Astrocyte of the spinal cord (primary cell): Measurements from ENCODE around the gene AIFM1.

ENCODE experiments used
- DNase-seq: peaks from one replicate; pipeline ENCODE4 v3.0.0; 2011; ENCODE audit warnings: low read depth, low spot score
- H3K4me3 ChIP-seq: 2 replicates; pipeline ENCODE4 v1.5.1; 2011; ENCODE audit warnings: low read depth, mild to moderate bottlenecking, low read length, moderate library complexity
- in situ Hi-C: cut with HindIII; loops from 2 replicates; pipeline ENCODE4 v1.10.0; 2017; ENCODE audit warnings: low sequenced_read_pairs
- TF ChIP-seq, protein P1 (sequence below): IDR thresholded peaks from 2 replicates; pipeline ENCODE4 v1.5.1; 2012; ENCODE audit warnings: low read depth, mild to moderate bottlenecking, low read length, inconsistent platforms

AIFM1 gene

DNA sequence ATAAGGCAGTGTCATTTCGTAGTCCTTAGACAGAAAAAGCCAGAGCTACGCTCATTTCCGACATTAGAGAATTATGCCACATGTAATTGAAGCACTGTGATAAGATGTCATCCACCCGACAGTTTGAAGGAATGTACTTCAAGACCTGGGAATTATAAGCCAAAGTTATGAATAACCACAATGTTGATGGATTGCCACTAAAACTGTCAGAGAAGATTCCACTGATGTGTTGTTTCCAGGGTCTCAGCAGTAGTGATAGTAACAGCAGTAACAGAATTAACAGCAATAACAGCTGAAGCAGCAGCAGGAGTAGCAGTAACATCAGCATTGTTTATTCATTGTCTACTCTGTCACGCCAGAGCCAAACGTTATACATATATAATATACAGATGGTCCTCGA, 30.8 kb upstream of the AIFM1 start:
- no peak for DNase-seq
- no peak overlapping the region for H3K4me3 ChIP-seq
- in situ Hi-C loops, result no loop called here
- TF ChIP-seq, protein P1, sequence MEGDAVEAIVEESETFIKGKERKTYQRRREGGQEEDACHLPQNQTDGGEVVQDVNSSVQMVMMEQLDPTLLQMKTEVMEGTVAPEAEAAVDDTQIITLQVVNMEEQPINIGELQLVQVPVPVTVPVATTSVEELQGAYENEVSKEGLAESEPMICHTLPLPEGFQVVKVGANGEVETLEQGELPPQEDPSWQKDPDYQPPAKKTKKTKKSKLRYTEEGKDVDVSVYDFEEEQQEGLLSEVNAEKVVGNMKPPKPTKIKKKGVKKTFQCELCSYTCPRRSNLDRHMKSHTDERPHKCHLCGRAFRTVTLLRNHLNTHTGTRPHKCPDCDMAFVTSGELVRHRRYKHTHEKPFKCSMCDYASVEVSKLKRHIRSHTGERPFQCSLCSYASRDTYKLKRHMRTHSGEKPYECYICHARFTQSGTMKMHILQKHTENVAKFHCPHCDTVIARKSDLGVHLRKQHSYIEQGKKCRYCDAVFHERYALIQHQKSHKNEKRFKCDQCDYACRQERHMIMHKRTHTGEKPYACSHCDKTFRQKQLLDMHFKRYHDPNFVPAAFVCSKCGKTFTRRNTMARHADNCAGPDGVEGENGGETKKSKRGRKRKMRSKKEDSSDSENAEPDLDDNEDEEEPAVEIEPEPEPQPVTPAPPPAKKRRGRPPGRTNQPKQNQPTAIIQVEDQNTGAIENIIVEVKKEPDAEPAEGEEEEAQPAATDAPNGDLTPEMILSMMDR, result no peak

DNA sequence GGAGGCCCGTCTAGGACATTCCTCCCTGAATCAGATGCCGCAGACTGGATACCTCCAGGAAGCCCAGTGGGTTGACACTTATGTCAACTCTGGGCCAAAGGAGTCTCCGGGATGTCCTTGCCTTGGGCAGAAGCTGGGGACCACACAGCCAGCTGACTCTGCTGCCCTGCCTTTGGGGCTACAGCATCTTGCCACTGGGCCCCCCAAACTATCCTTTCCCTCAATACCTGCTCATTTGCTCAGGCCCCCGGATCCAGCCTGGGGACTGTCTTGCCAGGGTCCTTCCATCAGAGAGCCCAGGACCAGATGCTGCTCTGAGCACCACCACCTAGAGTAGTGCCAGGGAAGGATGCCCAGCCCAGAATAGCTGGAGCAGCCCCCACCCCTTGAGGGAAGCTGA, 25.2 kb upstream of the AIFM1 start:
- TF ChIP-seq, protein P1, result no peak
- in situ Hi-C loops, result no loop called here
- DNase-seq, result no peak
- H3K4me3 ChIP-seq, result no peak overlapping the region

DNA sequence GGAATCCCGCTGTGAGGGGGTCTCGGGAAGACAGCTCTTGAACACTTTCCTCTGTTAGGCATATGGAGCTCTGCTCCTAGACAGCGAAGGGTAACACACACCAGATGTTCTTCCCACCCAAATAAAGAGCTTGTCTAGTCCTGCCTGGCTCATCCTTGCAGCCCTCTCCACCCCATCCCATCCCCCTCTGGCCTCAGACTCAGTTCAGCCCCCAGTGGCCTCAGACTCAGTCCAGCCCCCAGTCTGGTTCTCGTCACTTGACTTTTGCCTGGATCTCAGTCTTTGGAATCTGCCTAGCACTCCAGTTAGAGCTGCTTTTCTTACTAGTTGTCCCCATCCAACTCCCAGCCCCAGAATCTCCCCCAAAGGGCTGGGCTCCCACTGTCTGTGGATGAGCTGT, 21.0 kb upstream of the AIFM1 start:
- TF ChIP-seq, protein P1, result no peak
- no peak overlapping the region for H3K4me3 ChIP-seq
- in situ Hi-C loops, result no loop called here
- DNase-seq, result no peak

DNA sequence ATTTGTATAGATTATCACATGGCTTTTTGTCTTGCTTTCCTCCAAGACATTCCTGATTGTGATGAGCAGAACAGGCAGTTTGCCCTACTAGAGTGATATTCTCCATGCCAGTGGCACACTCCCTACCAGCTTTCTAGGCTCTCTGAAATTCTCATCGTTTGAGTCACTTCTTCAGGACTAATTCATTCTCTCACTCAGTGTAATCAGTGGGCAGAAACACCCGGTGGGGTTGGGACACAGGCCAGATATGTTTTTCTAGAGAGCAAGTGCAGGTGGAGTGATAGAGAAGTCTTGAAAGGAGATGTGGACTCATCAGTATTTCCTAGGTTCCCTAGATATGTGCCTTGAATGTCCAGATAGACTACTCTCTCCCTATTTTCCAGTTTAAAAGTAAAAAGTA, 19.2 kb upstream of the AIFM1 start:
- no peak for DNase-seq
- in situ Hi-C loops, result no loop called here
- no peak overlapping the region for H3K4me3 ChIP-seq
- TF ChIP-seq, protein P1, result no peak

DNA sequence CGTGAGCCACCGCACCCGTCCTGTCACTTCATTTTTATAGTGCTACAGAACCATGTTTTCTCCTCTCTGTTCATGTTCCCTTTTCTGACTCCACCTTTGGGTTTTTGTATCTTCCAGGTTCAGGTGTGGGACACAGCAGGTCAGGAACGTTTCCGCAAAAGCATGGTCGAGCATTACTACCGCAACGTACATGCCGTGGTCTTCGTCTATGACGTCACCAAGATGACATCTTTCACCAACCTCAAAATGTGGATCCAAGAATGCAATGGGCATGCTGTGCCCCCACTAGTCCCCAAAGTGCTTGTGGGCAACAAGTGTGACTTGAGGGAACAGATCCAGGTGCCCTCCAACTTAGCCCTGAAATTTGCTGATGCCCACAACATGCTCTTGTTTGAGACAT, 18.5 kb upstream of the AIFM1 start:
- in situ Hi-C loops, result no loop called here

DNA sequence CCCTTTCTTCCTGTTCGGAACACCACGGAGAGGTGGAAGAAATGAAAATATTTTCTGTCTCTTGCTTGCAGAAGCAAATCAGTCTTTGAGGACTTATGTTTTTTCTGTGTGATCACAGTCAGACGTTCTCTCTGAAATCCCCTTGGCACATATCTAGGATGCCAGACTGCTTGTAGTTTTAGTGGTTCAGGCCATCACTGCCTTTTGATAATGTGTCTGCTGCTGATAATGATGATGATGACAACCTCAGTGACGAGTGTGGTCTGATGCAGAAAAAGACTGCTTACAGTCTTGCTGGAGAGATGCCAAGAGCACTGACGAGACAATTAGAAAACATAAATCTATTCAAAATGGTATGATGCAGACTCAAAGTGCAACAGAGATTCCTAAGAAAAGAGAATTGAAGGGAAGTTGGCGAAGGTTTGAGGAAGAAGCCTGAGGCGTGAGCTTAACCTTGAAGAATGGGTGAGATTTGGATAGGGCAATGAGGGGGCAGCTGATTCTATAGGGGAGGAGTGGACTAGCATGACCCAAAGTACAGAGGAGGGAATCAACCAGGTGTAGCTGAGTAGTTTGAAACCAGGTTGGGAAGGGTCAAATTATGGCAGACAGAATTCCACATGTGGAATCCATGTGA, 14.1 kb upstream of the AIFM1 start:
- no peak overlapping the region for H3K4me3 ChIP-seq
- DNase-seq, result no peak
- in situ Hi-C loops, result no loop called here
- TF ChIP-seq, protein P1, result no peak

More for the DNA sequence above, 18.5 kb upstream of the AIFM1 start:
- TF ChIP-seq, protein P1, result no peak
- H3K4me3 ChIP-seq, result no peak overlapping the region
- DNase-seq, result no peak
